ENCODE data around the gene SYT1.

SYT1 gene

GRCh38 chr12:79063258-79063657, 198.7 kb downstream of the SYT1 start:
- no peak for DNase-seq

- no peak for DNase-seq
These were observed 203.4 kb downstream of the SYT1 start for GRCh38 chr12:79067977-79068376.

DNA sequence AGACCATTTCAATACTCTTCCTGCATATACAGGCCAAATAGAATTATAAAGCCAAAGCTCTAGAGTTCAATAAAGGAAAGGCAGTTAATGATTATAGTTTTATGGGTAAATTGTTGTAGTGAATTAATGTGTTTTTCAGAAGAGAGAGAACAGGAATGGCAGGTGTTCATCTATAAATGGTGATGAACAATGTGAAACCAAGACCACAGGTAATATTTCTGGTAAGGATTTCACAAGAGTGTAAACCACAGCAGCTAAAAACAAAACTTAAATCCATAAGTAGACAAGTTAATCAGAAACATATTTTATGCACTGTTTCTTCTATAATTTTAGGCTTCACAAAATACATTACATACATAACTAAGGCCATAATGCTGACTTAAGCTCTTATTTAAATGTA, 204.4 kb downstream of the SYT1 start:
- no peak for DNase-seq

DNA sequence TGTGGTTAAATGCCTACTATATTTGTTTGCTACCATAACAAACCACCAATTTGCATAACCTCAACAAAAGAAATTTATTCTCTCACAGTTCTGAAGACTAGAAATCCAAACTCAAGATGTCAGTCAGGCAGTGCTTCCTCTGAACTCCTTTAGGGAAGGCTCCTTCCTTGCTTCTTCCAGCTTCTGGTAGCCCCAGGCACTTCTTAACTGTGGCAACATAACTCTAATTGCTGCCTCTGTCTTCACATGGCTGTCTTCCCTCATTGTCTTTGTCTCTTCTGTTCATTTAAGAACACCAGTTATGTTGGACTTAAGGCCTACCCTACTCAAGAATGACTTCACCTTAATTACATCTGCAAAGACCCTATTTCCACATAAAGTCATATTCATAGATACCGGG, 206.9 kb downstream of the SYT1 start:
- DNase-seq, result no peak

DNA sequence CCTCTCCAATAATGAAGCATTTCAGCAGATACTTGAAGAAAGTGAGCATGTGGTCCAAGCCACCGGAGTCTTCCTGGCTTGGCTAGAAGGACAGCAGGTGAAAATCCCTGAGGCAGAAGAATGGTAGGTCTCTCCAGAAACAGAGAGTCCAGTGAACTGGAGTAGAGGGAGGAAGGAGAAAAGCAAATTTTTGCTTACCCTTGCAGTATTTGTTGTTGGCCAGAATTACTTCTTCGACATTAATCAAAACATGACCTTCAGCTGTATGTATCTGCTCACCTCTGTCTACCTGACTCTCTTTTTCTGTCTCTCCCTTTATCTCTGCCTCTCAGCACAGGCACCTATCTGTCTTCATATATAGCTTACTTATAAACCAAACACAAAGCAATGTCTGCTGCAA, 208.9 kb downstream of the SYT1 start:
- no peak for DNase-seq

DNA sequence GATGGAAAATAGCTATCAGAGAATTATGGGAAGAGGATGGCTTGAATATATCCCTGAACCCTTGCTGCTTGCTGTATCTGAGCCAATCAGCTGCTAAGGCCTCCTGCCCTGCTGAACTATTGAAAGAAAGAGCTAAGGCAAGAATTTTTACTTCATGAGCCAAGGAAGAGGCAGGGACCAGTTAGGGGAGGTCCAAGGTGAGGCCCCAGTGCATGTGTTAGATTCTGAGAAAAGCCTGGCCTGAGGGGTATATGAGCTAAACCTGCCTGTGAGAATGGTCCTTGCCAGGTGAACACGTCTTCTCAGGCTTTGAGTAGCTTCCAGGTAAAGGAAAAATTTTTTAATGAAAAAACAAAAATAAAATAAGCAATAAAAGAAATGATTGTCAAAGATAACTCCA, 218.0 kb downstream of the SYT1 start:
- DNase-seq, result no peak

DNA sequence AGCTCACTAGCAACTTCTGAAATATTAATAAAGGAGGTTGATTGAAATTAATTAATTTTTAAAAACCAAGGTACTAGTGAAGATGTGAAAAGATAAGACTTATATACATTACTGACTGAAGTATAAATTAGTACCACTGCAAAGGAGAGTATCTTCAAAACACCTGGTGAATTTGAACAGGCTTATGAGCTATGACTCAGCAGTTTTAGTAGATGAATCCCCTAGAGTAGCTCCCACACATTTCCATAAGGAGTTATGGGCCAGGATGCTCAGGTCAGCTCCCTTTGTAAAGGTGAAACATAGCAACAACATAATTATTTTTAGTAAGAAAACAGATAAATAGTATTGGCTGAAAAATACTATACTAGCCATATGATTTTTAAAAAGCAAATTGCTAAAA, 218.6 kb downstream of the SYT1 start:
- no peak for DNase-seq

- no peak for DNase-seq
These were observed 220.6 kb downstream of the SYT1 start for GRCh38 chr12:79085106-79085682.

- DNase-seq, result no peak
These were observed 222.1 kb downstream of the SYT1 start for GRCh38 chr12:79086541-79087296.

DNA sequence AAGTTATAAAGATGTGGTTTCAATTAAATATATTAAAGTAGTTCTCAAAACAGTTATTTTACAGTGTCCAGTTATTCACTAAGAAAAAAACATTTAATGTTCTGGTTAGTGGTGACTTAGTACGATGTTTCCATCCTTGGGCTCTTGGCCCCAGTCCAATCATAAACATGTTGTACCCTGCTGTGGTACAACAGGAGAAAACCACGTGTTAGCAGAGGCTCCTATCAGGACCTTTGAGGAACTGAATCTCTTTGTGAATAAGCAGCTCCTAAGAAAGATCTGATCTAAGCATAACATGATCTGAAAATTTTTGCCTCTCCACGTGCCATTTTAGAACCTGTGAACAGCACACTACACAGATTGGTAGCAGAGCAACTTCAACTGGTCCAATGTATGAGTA, 234.0 kb downstream of the SYT1 start:
- no peak for DNase-seq

DNA sequence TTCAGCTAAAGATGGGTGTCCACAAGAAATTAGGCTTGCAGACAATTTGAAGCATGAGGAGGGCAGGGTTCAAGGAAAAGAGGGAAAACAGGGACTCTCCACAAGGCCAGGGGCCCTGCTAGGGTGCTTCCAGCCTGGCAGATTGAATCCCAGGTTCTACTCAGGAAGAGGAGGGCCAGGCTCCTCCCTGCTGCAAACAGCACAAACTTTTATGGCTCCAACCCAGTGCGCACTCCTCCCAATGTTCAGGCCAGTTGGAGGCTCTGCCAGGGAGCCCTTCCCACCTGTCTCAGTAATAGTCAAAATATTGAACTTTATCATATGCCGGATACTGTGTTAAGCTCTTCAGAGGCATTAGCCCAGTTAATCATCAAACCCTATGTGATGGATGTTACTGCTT, 244.4 kb downstream of the SYT1 start:
- no peak for DNase-seq

DNA sequence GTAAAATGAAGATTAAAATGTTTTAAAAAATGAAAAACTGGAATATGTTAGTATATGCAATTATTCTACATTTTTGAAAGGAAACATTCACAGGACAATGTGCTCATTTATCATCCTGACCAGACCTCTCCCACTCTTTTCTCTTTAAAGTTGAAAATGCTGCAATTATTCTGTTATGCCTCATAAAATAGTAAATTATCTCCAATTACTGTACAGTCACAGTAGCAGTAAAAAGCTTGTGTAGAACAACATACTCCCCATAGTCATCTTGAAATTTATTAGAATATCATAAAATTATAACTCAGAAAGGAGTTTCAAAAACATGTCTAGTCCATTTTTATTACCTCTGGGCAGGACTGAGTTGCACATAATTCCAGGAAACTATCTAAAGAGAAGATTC, 250.3 kb downstream of the SYT1 start:
- DNase-seq, result no peak

GRCh38 chr12:79115743-79116142, 251.2 kb downstream of the SYT1 start:
- DNase-seq, result no peak

DNA sequence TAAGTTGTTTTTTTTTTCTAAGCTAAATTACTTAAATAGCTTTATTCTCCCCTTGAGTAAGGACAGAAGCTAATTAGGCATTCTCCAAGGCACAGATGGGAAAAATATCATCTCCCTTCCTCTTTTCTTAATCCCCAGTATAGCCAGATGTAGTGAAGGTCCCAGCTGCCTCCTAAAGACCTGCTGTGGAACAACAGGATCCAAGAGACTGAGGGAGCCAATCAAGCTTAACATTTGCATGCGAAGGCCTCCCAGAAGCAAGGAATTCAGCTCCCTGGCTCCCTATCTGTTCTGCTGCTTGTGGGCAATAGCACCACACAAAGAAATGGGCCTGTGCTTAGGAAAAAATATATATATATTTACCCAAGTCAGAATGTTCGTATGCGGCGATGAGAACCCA, 255.2 kb downstream of the SYT1 start:
- DNase-seq, result no peak

GRCh38 chr12:79121486-79121885, 256.9 kb downstream of the SYT1 start:
- no peak for DNase-seq

GRCh38 chr12:79124385-79124784, 259.8 kb downstream of the SYT1 start:
- no peak for DNase-seq

- no peak for DNase-seq
These were observed 260.8 kb downstream of the SYT1 start for GRCh38 chr12:79125358-79125757.

DNA sequence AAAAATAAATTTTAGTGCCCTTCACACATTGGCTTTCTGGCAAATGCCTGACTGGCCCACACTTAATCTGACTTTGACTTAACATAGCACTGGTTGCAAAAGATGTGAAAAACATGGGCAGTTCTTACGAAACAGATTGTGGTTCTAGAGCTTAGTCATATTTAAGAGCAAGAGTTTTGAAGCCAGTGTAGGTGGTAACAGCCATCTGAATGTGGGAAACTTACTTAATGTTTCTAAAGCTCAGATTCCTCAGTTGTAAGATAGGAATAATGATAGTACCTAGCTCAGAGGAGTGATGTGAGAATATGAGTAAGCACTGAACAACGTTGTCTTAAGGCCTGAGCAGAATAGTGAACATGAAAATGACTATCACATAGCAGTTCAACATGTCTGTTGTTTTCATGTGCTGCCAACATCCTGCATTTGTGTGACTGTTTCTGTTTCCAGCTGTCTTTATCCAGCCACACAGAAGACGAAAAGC, 262.7 kb downstream of the SYT1 start:
- DNase-seq, result no peak

DNA sequence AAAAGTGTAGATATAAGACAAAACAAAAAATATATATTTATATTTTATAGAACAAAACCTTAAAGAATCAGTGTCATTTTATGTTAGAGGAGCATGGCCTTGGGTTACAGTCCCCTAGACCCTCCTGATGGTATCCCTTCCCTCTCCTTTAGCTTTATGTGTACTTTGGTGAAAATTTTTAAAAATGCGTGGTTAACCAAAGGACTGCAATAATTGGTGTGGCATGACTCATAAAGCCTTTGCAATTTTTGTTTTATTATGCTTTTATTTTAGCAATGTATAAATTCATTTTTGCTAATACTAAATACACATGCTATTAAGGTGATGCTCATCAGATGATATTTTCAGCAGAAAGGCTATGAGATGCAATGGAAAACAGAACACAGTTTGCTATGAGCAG, 264.4 kb downstream of the SYT1 start:
- no peak for DNase-seq

DNA sequence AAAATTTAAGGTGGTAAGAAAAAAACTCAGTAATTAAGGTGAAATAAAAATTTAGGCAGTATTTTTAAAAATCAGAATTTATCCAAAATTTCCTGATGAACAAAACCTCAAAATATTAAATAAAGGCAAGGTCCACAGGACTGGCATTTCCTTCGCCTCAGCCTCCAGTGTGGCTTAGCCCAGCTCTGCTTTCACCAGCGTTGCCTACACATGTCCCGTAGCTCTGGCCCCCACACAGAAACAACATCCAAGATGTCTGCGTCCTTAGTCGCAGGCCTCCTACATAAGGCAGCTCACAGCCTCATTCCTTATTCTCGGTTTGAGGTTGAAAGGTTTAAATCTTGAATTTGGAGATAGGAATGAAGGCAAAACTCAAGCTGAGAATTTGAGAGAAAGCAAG, 274.3 kb downstream of the SYT1 start:
- no peak for DNase-seq

- no peak for DNase-seq
These were observed 276.1 kb downstream of the SYT1 start for GRCh38 chr12:79140711-79141110.

DNA sequence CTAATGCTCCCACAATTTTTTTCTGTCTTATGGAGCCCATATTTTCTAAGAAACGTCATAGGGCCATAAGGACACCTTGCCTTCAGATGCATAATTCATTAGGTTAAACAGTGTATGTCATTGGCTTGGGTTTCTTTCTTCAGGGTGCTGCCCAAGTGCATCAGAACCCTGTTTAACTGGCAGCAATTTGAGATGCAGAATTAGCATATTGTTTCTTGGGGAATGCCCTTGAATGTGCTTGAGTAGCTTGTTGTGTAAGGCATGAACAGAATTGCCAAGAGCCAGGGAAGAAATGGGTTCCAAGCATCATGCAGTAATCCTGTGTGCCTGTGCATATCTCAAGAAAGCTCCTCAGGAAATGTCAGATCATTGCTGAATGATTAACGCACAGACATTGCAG, 277.2 kb downstream of the SYT1 start:
- no peak for DNase-seq

DNA sequence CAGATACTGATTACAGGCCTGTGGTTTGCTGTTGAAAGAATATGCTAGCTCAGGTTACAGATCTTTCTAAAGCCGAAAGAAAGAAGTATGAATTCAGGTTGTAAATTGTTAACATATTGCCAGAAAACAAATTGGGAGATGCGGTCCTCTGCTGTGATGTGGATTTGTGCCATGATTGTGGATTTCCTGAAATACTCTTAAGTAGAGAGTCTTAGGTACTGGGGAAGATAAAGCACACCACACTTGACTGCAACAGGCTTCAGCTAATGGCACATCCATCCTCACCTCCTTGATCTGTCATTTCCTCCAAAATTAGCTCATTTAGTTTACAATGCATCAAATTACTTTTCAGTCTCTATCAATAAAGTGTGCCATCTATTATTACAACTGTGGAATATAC, 279.2 kb downstream of the SYT1 start:
- no peak for DNase-seq

- no peak for DNase-seq
These were observed 287.4 kb downstream of the SYT1 start for GRCh38 chr12:79151956-79152355.

DNA sequence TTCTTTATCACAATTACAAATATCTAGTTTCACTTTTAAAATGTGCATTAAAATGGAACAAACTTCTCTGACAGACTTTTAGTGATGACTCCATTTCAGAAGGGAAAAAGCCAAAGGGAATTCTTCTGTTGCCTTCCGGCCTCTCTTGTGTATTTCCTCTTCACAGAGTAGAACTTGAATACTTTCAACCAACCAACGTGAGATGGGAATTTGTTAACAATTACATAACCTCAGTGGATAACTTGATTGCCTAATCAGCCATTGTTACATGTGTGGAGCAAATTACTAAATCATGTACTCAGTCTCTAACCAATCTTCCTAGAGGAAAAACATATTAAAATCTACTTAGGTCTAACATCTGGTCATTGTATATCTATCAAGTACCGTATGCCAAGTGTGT, 291.1 kb downstream of the SYT1 start:
- DNase-seq, result no peak

Data from stimulated activated CD4-positive, alpha-beta T cell treated with anti-CD3 and anti-CD28 coated beads, Interleukin-15, amount 100 ng/mL, for 24 hours (primary cell).